ES-I3 (cell line): Measurements from ENCODE around the gene MMP15.

Experiments
- H3K36me3 ChIP-seq: 2 replicates; pipeline ENCODE4 v1.6.1; 2013; ENCODE audit warnings: mild to moderate bottlenecking, low read length, control low read depth, moderate library complexity; ENCODE audit not compliant: insufficient read depth
- H3K4me1 ChIP-seq: 2 replicates; pipeline ENCODE4 v1.6.1; 2013; ENCODE audit warnings: mild to moderate bottlenecking, control low read depth, low read length; ENCODE audit not compliant: insufficient read depth
- H3K9ac ChIP-seq: 2 replicates; pipeline ENCODE4 v1.6.1; 2013; ENCODE audit warnings: low read depth, mild to moderate bottlenecking, low read length, moderate library complexity
- H3K9me3 ChIP-seq: 2 replicates; pipeline ENCODE4 v1.6.1; 2013; ENCODE audit warnings: mild to moderate bottlenecking, low read length, moderate library complexity; ENCODE audit not compliant: control insufficient read depth, insufficient read depth

The MMP15 gene

DNA sequence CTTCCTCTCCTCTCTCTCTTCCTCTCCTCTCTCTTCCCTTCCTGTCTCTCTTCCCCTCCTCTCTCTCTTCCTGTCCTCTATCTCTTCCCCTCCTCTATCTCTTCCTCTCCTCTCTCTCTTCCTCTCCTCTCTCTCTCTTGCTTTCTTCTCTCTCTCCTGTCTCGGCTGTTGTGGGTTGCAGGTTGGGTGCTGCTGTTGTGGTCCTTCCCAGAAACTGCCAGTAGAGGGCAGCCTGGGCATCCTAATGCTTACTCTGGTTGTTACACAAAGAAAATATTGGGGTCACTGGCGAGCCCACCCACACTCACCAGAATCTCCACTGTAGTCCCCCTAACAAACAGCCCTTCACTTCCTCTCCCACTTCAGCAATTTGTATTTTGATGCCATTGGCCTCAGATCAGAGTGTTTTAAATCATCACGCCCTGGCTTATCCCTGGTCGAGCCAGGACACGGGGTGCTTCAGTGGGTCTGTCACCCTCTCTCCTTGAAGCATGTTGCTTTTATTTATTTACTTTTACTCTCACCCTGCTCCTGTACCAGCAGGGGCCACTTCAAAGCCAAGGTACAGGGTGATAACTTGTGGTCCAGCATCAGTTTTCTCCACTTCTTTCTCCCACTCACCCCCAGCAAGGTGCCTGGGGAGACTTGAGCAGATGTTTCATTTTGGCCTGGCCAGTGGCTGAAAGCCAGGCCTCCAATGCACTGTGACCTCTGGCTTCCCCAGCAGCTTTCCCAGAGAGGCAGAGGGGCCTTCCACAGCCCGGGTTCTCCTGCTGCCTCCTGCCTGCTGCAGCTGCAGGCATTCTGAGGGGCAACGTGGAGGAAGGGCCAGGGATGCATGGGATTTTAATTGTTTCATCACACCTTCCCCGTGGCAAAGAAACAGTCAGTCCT, 4.7 kb upstream of the MMP15 start:
- no peaks in the 10 kb centered on the region for H3K9me3 ChIP-seq
- H3K9ac ChIP-seq = no peak overlapping the region
- H3K36me3 ChIP-seq = no peaks in the 10 kb centered on the region
- H3K4me1 ChIP-seq = peaks cover 20% of the 10 kb centered on the region; the same call in 1 of the 2 replicates

DNA sequence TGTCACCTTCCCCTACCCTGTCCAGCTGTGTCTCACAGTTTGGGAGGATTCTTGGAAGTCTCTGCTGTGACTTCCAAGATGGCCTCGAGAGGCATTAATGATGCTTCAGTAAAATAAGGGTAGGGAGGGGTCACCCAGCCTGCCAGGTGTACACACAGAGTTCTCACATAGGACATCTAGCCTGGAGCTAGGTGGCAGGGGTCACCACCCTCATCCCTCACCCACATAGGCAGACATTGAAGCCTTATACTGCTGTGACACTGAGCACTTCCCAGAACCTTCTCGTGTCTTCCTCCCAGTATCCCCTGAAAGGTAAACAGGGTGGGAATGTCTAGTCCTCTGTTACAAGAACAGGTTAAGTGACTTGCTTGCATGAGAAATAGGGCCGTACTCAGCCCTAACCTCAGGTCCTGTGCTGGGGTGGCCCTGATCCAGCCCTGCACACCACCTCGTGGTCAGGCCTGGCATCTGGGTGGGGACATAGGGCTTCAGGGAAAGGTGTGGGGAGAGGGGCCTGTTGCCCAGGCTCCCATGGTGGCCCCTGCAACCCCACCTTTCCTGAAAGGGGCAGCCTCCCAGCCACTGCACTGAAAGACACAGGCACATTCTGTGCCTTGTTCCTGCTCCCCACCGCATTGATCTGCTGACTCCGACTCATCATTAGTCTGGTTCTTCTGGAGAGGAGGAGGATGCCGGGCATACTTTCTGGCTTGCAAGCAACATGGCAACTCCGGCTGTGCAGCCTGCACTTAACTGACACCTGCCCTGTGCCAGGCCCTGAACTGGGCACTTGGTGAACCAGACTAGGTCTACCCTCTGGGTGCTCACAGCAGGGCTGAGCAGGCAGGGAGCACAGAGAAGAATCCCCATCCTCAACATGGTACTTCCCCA, 3.6 kb upstream of the MMP15 start:
- Histone ChIP-seq H3K9ac (no peak overlapping the region), H3K4me1 (peaks cover 20% of the 10 kb centered on the region; the same call in 1 of the 2 replicates), H3K9me3 (no peaks in the 10 kb centered on the region), H3K36me3 (no peaks in the 10 kb centered on the region)

DNA sequence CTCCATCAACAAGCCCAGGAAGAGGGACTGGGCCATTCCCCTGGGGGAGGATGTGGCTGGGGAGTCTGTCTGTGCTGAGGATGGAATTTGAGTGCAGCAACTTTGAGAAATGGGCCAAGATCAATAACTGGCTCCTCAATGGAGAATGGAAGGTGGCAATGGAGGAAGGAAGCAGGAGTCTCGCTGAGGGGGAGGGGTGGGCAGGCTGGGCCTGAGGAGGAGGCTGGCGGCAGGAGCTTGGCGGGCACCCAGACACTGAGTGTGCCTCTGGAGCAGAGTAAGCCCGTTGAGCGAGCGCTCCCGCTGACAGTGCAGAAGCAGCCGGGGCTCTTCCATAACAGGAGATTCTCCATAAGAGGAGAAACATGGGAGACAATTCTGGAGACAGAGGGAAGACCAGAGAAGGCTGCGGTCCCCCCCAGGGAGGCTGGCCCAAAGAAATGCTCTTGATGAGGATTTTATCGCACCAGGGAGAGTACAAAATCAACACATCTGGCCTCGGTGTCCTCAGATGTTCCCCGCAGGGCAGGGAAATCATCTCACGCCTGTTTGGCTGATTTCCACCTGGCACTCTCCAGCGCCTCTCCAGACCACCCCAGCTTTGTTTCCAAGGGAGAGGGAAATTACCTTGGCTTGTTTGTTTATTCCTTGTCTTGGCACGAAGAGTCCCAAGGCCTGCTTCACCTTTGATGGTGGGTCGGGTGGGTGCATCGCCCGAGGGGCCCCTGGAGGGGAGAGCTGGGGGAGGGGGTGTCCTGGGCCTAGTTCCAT, 2.8 kb upstream of the MMP15 start:
- Histone ChIP-seq H3K9me3 (no peaks in the 10 kb centered on the region), H3K36me3 (no peaks in the 10 kb centered on the region), H3K4me1 (peaks cover 21% of the 10 kb centered on the region; the same call in 1 of the 2 replicates), H3K9ac (no peak overlapping the region)

DNA sequence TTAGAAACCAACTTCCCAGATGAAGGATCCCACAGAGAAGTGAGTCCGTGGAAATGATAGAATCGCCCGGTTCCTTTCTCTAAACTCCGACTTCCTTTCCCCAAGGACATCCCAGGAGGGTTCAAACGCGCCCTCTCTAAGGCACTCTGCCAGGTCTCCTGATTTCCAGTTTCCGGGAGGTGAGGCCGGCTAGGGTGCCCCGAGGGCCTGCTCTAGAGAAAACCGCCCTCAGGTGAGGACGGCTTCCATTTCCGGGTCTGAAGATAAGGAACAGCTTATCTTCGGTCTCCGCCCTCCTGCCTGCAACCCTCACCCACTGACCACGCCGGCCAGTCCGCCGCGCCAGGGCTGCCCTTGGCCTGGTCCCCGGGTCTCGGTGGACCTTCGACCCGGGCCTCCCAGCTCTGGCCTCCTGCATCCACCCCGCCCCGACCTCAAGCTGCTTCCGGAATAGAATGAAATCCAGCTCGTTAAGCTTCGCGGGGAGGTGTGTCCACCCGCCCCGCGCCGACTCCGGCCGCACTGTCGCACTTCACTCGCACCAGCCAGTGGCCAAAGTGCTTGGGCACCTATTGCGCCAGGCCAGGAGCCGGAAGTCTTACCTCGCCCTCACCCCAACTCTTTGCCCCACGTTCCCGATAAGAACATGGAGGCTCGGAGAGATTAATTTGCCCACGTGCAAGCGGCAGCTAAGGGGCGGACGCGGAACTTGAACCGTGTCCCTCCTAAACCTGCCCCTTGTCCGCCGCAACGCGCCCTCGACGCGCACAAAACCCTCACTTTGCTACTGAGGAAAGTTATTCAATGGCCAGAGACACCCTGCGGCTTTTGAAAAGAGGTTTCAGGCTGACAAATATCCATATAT, 836 bp upstream of the MMP15 start:
- H3K9ac ChIP-seq = peak overlapping the region; percentile 75

DNA sequence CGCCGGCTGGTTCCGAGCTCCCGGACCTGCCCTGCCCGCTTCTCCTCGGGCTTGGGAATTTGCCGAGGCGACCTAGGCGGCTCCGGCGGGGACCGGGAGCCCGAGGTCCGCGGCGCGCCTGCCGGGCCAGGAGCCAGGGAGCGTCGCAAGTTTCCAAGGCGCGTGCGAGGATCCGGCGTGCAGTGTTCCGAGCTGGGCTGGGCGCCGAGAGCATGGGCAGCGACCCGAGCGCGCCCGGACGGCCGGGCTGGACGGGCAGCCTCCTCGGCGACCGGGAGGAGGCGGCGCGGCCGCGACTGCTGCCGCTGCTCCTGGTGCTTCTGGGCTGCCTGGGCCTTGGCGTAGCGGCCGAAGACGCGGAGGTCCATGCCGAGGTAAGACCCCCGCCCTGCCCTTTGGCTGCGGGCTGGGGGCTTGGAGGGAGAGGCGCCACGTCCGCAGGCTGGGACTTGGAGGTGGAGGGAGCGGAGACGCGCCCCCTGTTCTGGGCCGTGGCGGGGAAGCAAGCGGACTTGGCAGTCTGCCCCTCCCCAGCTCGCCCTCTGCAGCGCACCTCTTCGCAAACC, 668 bp downstream of the MMP15 start:
- H3K9me3 ChIP-seq = no peaks in the 10 kb centered on the region
- H3K9ac ChIP-seq = peak overlapping the region; percentile 75
- peaks cover 32% of the 10 kb centered on the region for H3K4me1 ChIP-seq
- H3K36me3 ChIP-seq = no peaks in the 10 kb centered on the region

More for the DNA sequence above, 836 bp upstream of the MMP15 start:
- no peaks in the 10 kb centered on the region for H3K36me3 ChIP-seq
- H3K4me1 ChIP-seq = peaks cover 32% of the 10 kb centered on the region
- no peaks in the 10 kb centered on the region for H3K9me3 ChIP-seq

DNA sequence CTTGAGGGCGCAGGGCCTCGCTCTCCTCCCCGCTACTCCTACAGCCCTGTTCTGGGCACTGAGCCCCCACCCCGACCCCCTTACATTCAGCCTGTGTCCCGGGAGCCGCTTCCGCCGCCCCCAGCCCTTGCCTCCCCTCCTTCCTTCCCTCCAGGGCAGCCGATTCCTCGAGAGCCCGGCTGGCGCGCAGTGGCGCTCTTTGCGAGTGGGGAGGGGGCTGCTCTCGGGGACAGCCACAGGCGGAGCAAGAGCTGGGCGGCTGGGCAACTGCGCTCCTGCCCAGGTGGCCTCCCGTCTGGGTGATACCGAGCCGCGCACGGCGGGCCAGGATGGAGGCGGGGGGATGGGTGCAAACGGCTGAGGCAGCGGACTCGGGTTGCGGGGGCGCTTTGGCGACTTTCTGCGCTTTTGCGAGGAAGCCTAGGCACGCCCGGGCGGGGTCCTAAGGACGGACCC, 1.2 kb downstream of the MMP15 start:
- Histone ChIP-seq H3K4me1 (peaks cover 32% of the 10 kb centered on the region), H3K9me3 (no peaks in the 10 kb centered on the region), H3K9ac (peak overlapping the region; percentile 75), H3K36me3 (no peaks in the 10 kb centered on the region)

DNA sequence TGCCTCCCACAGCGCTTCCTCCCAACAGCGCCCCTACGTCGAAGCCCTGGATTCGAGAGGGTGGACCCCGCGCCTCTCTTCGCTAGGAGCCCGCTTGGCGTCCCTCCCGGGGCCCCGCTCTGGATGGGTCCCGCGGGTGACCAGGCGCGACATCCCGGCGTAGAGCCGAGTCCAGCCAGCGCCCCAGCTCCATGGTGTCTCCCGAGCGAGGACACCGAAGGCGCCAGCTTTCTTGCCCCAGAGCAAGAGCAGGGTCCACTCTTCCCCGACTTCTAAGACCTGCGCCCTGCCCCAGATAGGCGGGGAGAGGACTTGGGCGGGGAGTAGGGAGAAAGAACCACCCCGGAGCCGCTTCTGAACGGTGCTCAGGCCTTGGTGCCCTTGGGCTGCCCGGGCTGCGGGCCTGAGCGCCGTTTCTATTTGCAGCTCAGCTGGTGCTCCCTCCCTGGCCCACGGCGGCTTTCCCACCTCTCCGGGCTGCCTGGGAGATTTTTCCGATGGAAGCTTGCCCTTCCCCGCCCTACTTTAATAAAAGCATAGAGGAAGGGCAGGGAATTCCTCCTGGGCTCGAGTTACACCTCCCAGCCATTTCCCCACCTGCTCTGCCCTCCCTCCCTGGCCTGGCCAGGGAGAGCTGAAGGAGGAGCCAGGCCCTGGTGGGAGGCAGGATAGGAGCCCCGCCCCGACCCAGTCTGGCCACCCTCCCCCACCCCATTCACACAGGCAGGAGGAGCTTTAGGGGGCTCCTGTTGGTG, 1.8 kb downstream of the MMP15 start:
- Histone ChIP-seq H3K9me3 (no peaks in the 10 kb centered on the region), H3K4me1 (peaks cover 29% of the 10 kb centered on the region), H3K9ac (peak overlapping the region; percentile 75)

DNA sequence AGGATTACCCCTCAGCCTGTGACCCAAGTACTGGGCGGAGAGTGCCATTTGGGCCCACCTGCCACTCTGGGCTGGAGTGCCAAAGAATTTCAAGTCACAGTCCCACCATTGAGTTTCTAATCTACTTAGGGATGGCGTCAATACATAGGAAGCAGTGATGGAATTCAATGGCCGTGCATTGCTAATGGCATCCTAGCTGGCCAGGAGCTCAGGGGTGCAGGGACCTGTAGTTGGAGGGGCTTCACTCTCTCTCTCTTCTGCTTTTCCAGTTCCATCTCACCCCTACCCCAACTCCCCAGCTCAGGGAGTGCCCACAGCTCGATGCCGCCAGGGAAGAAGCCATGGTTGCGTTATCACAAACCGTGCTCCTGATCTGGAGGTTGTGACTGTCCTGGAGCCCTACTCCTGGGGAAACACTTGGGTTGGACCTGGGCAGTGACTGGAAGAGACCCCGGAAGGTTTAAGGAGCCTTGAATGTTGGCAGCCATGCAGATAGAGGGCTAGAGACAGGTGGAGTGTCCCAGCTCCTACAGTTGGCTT, 2.4 kb downstream of the MMP15 start:
- H3K36me3 ChIP-seq = no peaks in the 10 kb centered on the region
- H3K9ac ChIP-seq = no peak overlapping the region; the same call in 1 of the 2 replicates
- H3K4me1 ChIP-seq = peaks cover 22% of the 10 kb centered on the region
- no peaks in the 10 kb centered on the region for H3K9me3 ChIP-seq

More for the DNA sequence above, 1.8 kb downstream of the MMP15 start:
- no peaks in the 10 kb centered on the region for H3K36me3 ChIP-seq

DNA sequence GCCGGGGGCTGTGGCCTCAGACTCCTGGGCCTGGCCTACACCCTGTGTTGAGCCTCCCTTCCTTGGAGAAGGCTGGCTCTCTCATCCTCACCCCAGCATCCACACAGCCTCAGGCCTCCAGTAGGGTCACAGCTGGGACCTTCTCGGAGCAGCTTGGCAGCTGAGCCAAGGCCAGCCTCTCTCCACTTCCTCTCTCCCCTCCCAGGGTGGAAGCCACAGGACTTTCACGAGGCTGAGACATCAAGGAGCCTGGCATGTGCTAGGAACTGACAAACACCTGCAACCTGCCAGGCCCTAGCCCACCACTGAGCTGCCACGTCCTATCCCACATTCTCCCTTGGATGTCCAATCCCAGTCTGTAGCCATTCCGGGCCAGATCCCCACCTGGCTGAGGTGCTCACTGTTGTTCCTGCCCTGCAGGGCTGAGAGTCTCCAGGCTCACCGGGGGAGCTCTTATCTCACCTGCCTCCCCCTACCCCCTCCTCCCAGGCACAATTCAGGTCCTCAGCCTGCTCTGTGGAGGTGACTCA, 3.1 kb downstream of the MMP15 start:
- Histone ChIP-seq H3K9ac (no peak overlapping the region), H3K4me1 (peaks cover 16% of the 10 kb centered on the region), H3K9me3 (no peaks in the 10 kb centered on the region), H3K36me3 (no peaks in the 10 kb centered on the region)

DNA sequence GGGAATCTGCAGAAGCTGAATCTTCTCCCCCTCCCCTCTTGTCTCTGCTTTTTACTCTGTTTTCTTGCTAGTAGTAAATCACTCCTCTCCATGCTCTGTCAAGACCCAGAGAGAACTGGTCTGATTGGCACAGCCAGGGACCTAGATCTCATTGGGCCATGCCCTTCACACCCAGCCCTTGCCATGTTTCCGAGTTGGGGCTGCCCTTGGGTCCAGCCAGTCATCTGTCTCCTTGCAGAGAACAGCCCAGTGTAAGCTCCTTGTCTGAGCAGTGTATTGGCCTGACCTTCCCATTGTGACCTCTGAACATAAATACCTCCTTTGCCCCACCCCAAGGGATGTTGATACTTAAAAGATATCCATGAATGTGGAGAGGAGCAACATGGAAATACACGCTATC, 3.9 kb downstream of the MMP15 start:
- no peak overlapping the region for H3K9ac ChIP-seq
- peaks cover 12% of the 10 kb centered on the region for H3K4me1 ChIP-seq
- H3K36me3 ChIP-seq = no peaks in the 10 kb centered on the region
- no peaks in the 10 kb centered on the region for H3K9me3 ChIP-seq

DNA sequence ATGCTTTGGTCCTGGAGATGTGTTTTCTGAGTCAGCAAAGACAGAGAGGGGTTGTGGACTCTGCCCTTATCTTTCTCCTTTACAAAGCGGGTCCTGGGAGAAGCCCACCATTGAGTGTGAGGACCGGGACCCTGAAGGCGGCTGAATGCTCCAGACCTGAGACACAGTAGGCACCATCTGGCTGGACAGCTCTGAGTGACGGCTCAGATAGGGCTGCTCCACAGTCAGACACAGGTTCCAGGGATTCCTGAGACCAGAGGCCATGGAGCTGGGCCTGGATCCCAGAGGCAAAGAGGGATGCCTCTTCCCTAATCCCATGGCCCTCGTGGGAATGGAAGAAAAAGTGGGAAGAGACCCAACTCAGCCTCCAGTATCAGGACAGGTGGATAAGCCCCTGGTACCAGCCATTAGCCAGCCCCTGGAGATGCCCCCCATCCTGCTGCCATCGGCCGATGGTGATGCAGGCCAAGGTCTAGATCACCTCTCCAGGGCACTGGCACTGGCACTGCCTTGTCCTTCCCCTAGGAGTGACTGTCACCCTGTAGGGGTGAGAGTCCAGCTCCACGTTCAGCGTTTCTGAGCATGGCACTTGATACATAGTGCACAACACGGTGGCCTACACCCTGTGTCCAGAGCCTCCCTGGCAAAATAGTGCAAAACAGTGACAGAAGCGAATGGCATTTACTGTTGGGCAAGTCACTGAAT, 4.7 kb downstream of the MMP15 start:
- Histone ChIP-seq H3K9ac (no peak overlapping the region), H3K36me3 (no peaks in the 10 kb centered on the region), H3K9me3 (no peaks in the 10 kb centered on the region), H3K4me1 (peaks cover 12% of the 10 kb centered on the region)
